ENCODE measurements around the gene IL9. TPM values are rescaled to one million over a fixed set of nuclear protein-coding genes. Genes with fewer than 3 reads are reported as not detected.
A peak's percentile ranks its signal among the peaks of the same experiment; 100 is the strongest.

IL9 gene
- total and polyA plus RNA-seq, 2 of the 13 experiments (the other 11 are each of a cell fraction or from before 2014, with no cell fraction given): not detected

- no peak for TF ChIP-seq TFE3 (CRISPR knock-in tag; IDR thresholded peaks at IDR 0.05)
- TF ChIP-seq ZNF256 (CRISPR knock-in tag; conservative IDR thresholded peaks at IDR 0.05): no peak
- TF ChIP-seq SALL1 (CRISPR knock-in tag; IDR thresholded peaks at IDR 0.05): peak; percentile 68
- TF ChIP-seq HES4 (CRISPR knock-in tag; IDR thresholded peaks at IDR 0.05; ENCODE audit: borderline replicate concordance): peak; percentile 39; the same call in 1 of the 2 replicates
- no peak for TF ChIP-seq TRIM24 (CRISPR knock-in tag; IDR thresholded peaks at IDR 0.05)
- no peak; the same call in 1 of the 2 replicates for TF ChIP-seq BATF2 (CRISPR knock-in tag; IDR thresholded peaks at IDR 0.05)
- TF ChIP-seq ZNF235 (CRISPR knock-in tag; IDR thresholded peaks at IDR 0.05; ENCODE audit: borderline replicate concordance): no peak
- 0 out of 2 replicates have a peak, but pooled peaks have one; percentile 24 for TF ChIP-seq CREB3 (CRISPR knock-in tag; IDR thresholded peaks at IDR 0.05)
- no peak for TF ChIP-seq SIN3A (IDR thresholded peaks at IDR 0.05; ENCODE audit: borderline replicate concordance, low read depth, low read length)
- TF ChIP-seq ZMYM4 (CRISPR knock-in tag; IDR thresholded peaks at IDR 0.05): peak; percentile 72
- no peak for TF ChIP-seq NONO (IDR thresholded peaks at IDR 0.05)
- peak; percentile 60 for TF ChIP-seq NONO (CRISPR knock-in tag; conservative IDR thresholded peaks at IDR 0.05)
- TF ChIP-seq ZNF788 (CRISPR knock-in tag; IDR thresholded peaks at IDR 0.05; ENCODE audit: borderline replicate concordance): peak; percentile 43; the same call in 1 of the 2 replicates
- TF ChIP-seq ATF4 (CRISPR knock-in tag; IDR thresholded peaks at IDR 0.05): peak in 1 of 2 experiments; percentile 26; a peak in 1 of 4 replicates
- no peak for TF ChIP-seq SRSF1 (optimal IDR thresholded peaks at IDR 0.05; ENCODE audit: low read depth, low read length)
- TF ChIP-seq ZBTB39 (CRISPR knock-in tag; IDR thresholded peaks at IDR 0.05): no peak
- peak; percentile 41; the same call in 1 of the 2 replicates for TF ChIP-seq TBX2 (CRISPR knock-in tag; IDR thresholded peaks at IDR 0.05; ENCODE audit: borderline replicate concordance)
- no peak for TF ChIP-seq YEATS2 (CRISPR knock-in tag; IDR thresholded peaks at IDR 0.05; ENCODE audit: borderline replicate concordance)
- 0 out of 2 replicates have a peak, but pooled peaks have one; percentile 44 for TF ChIP-seq MTF2 (CRISPR knock-in tag; IDR thresholded peaks at IDR 0.05; ENCODE audit: borderline replicate concordance)
- no peak for TF ChIP-seq SNAI1 (CRISPR knock-in tag; IDR thresholded peaks at IDR 0.05; ENCODE audit: borderline replicate concordance)
- no peak for TF ChIP-seq MTF1 (CRISPR knock-in tag; IDR thresholded peaks at IDR 0.05)
- TF ChIP-seq CBX1 (IDR thresholded peaks at IDR 0.05; ENCODE audit: low read depth): no peak
- peak; percentile 25; the same call in 1 of the 2 replicates for TF ChIP-seq ZNF580 (CRISPR knock-in tag; IDR thresholded peaks at IDR 0.05; ENCODE audit: borderline replicate concordance, low read depth)
These were observed 34.6 kb upstream of the IL9 start (continued) for GRCh38 chr5:135930029-135930948.
